Measurements from ENCODE around the gene STK10. TPM values are rescaled to one million over a fixed set of nuclear protein-coding genes. Genes with fewer than 3 reads are reported as not detected.
"Not testable (repeated sequence)": the region's sequence is repeated elsewhere in the genome, so short reads cannot be mapped to it uniquely, and the experiment has no call there.

STK10 gene
- total RNA-seq, 1 donor from 2014 or later = 41.9 TPM

DNA sequence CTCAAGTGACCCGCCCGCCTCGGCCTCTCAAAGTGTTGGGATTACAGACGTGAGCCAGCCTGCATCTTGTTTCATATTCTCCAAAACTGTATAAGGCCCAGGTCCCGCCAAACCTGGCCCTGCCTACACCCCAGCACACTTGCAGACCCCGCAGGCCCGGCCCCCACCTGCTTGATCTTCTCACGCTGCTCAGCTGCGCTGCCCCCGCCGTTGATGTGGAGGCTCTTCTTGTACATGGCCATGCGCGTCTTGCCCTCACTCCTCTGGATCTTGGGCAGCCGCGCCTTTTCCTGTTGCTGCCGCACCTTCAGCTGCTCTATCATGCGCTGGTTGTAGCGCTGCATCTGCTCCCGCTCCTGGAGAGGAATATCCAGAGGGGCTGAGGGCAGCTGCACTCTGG is 132.6 kb downstream of the STK10 start:
- DNase-seq (ENCODE audit: low spot score) = no peak

DNA sequence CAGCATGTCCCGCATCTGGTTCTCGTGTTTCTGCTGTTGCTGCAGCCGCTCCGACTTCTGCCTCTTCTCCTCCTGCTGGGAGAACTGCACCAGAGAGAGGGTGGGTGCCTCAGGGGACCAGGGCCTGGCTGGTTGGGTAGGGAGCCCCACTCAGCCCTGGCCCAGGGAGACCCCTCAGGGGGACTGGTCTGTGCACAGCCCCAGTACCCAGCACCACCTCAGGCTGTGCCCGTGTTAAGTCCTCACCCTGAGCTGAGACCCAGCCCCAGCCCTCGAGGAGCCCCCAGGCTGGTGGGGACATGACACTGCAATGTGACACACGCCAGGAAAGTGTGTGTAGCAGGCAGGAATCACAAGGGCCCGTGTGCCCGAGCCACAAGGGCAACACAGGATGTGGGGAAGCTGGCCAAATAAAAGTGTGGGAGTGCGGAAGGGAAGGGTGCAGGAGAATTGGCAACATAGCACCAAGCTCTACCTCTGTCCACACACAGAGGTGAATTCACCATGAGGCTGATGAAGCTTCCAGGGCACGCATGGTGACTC is 133.3 kb downstream of the STK10 start:
- DNase-seq (ENCODE audit: low spot score) = no peak

DNA sequence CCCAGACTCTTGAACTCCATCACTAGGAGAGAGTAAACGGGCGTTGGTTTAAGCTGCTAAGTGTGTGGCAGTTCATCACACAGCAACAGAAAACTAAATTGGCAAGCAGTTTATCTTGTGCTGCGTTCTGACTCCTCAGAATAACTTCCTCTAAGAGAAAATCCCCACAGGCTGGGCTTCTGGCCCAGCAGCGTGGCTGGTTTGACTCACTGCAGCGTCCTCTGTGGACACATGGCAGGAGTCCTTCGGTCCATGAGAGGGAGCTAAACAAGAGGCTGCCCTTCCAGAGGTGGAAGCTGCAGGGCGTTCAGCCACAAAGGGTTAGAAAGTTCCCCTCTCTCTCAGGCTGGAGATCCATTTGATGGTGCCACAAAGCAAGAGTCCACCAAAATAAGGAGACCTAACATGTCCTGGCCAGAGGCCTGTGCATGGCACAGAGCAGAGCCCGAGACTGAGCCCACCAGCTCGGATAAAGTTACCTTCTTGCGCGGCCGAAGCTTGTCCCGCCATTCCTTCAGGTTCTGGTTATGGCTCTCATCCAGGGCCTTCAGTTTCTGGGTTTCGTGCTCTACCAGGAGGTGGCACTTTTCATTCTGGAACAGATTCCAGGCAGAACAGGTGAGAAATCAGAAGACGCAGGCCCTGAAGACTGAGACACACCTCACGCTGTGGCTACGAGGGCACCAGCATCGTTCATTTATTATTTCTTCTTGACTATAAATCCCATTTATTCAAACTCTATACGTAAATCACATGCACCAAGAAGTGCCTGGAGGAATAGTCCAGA is 135.4 kb downstream of the STK10 start:
- no peak for DNase-seq (ENCODE audit: low spot score)

DNA sequence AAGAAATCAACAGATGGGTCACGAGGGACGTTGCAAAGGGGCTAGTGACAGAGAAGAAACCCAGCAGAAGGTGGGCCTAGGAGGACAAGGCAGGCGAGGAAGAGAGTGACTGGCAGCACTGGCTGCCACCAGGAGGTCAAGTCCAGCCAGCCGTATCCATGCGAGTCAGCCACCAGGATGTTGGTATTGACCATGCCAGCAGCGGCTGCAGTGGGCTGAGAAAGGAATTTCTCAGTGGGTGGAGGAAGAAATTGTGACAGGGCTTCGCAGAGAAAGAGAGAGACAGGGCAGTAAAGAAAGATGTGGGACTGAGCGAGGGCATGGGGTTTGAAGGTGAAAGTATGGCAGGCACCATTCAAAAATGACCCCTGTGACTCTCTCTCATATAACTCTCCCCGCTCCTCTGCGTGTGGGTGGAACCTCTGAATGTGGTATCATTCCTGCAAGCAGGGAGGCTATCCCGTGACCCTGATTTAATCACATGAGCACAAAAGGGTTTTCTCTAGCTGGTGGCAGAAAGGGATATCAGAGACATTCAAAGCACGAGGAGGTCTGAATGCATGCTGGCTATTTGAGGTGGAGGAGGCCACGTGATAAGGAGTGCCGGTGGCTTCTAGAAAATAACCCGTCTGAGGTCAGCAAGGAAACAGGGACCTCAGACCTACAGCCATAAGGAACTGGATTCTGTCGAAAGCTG is 136.2 kb downstream of the STK10 start:
- no peak for DNase-seq (ENCODE audit: low spot score)

DNA sequence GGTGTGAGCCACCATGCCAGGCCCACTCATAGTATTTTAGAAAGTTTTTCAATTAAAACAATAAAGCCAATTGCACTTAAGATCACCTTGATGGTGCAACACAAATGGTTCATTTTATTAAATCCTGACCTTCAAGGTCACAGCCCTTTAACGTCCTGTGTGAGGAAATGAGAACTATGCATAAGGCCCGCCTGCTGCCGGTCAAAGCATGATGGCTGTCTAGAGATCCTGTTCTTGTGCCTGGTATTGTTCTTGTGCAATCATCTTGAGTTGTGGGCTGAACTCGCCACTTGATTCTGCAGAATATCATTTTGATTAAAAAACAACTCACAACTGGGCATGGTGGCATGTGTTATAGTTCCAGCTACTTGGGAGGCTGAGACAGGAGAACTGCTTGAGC is 137.9 kb downstream of the STK10 start:
- no peak for DNase-seq (ENCODE audit: low spot score)

DNA sequence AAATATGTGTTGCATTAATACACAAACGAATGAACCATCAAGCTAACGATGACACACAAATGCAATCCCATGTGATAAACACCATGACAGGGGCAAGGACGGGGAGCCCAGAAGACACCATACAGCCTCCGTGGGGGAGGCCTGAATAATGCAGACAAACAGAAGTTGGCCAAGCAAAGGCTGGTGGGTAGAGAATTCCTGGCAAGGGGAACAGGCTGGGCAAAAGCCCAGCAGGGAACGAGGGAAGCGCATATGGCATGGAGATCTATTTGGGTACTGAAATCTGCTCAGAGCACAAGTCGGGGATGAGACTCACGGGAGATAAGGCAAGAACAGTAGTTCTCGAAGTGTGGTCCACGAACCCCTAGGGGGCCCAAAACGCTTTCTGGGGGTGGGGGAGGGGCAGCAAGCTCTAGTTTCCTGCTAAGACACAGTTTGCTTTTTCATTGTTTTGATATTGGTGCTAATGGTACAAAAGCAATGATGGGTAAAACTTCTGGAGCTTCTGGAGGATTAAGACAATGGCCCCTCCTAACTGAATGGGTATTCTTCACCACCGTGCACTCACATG is 138.7 kb downstream of the STK10 start:
- DNase-seq (ENCODE audit: low spot score) = no peak

DNA sequence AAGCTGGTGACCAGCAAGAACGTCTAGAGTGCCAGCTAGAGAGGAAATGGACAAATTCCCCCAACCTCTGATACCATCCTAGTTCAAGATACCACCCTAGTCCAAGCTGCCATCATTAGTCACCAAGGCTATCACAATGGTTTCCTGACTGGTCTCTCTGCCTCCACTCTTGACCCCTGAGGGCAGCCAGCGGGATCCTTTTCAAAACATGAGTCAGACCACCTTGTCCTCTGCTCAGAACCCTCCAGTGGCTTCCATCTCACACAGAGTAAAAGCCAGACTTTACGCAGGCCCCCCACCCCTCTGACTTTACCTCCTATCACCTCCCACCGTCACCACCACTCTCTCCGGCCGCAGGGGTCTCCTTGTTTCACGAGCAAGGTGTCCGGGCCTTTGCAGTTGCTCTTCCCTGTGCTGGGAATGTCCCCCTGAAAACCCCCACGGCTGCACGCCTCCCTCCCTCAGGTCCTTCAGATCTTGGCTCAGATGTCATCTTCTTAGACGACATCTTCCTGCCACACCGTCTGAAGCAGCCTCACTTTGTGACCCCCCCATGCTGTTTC is 139.4 kb downstream of the STK10 start:
- DNase-seq (ENCODE audit: low spot score) = no peak

DNA sequence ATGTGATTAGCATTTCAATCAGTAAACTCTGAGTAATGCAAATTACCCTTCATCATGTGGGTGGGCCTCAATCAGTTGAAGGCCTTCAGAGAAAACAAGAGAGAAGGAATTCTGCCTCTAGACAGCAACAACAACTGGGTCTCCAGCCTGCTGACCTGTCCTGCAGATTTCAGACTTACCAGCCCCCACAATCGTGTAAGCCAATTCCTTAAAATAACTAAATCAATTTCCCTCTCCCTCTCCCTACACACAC is 139.9 kb downstream of the STK10 start:
- DNase-seq (ENCODE audit: low spot score) = no peak

DNA sequence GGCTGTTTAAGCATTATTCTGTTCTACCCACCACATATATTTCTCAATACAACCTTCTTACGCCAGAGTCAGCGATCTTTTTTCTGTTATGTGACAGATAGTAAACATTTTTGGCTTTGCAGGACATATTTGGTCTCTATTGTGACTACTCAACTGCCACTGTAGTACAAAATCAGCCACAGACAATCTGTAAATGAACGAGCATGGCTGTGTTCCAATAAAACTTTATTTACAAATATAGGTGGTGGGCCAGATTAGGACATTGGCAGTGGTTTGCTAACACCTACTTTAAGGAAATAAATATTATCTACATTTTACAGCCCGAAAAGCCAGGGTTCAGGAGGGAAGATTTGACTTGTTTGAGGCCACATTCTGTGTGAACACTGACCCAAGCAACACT is 141.4 kb downstream of the STK10 start:
- DNase-seq (ENCODE audit: low spot score) = no peak

DNA sequence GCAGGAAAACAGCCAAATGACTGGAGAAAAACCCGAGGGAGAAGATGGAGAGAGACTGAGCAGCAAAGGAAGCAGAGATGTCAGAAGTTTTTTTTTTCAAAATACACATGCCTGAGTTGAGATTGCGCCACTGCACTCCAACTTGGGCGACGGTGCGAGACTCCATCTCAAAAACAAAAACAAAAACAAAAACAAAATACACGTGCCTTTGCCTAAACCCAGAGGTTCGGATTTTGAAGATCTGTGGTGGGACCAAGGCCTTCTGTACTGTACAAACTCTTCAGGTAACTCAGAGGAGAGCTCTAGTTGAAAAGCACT is 142.8 kb downstream of the STK10 start:
- DNase-seq (ENCODE audit: low spot score) = no peak

DNA sequence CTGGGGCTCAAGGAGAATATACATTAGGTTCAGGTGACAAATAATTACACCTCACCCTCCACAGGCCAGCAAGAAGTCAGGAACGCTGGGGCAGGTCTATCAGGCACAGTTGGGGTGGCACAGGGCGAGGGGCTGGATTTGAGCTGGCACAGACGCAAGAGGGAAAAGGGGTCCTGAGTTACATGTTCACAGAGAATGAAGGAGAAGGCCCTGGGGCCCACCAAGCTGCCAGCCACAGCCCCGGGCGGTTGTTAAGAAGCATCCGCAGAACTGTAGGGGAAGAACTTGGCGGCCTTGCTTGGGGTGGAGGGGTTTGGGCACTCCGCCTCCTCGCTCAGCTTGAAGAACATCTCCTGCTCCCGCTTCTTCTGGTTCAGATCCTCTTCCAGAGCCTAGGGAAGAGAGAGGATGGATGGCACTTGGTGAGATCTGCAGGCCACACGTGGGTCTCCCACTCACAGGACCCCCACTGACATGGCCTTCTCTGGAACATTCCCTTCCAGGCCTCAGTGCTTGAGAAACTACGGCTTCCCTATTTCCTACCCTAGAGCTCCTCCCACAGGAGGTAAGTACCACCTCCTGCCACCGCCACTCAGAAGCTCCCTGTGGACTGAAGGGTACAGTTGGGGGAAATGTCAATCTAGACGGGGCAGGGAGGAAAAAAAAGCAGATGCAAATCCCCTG is 143.3 kb downstream of the STK10 start:
- DNase-seq (ENCODE audit: low spot score) = no peak

DNA sequence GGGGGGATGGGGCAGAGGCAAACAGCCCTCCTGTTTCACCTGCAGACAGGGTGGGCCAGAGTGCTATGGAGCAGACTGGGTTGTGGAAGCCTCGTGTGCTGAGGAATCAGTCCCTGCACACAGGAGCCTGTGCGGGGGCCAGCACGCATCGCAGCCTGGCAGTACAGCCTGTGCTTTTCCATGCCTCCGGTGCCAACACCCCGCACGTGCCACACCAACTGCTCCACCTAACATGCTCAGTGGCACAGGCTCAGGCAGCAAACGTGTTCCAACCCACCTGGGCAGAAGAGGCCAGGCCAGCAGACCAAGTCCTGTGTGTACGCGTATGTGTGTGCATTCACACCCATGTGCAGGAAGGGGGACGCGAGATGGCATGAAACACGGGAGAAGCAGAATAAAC is 144.2 kb downstream of the STK10 start:
- DNase-seq (ENCODE audit: low spot score) = no peak

DNA sequence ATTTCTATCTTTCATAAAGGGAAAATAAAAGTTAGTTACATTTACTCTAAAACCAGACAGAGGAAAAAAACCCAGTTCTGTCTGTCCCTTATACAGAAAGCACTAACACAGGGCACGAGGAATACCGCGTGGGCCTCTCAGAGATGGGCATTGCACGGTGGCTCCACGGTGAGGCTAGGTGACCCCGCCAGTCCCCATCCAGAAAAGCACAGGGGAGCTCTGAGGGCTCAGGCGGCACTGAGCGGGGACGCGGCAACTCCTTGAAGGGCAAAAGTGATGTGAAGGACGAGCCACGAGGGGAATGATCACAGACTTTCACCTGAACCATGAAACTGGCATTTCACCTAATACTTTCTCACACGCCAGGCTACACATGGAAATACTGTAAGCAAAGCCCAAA is 145.8 kb downstream of the STK10 start:
- DNase-seq (ENCODE audit: low spot score) = no peak

DNA sequence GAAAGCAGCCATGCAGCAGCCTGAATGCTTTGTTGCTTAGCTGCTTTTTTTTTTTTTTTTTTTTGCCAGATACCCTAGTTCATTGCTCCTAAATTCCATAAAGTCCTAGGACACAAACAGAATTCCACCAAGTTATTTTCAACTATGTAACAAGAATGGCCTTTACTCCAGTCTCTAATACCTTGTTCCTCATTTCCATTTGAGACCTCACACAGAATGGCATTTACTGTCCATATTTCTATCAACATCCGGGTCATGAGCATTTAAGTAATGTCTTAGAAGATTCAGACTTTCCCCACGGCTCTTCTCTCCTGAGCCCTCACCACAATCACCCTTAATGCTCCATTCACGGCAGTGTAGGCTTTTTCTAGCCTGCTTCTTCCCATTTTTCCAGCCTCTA is 149.9 kb downstream of the STK10 start:
- DNase-seq (ENCODE audit: low spot score) = no peak

DNA sequence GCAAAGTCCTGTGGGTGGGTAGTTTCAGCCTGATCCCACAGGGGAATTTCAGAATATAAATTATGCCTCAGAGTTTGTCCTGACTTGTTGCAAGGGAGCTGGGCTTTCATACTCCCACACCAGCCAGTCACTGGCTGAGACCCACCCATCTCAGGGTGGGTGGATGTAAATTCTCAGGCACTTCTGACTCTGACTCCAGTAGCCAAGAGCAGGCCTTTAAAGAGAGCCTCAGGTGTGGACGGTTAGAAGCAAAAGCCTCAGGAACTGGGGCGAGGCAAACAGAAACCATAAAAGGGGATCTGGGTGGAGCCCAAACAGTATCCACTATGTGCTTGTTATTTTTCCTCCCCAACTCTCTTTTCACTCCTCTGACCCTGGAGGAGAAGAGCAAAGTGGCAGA is 153.0 kb downstream of the STK10 start:
- no peak for DNase-seq (ENCODE audit: low spot score)

DNA sequence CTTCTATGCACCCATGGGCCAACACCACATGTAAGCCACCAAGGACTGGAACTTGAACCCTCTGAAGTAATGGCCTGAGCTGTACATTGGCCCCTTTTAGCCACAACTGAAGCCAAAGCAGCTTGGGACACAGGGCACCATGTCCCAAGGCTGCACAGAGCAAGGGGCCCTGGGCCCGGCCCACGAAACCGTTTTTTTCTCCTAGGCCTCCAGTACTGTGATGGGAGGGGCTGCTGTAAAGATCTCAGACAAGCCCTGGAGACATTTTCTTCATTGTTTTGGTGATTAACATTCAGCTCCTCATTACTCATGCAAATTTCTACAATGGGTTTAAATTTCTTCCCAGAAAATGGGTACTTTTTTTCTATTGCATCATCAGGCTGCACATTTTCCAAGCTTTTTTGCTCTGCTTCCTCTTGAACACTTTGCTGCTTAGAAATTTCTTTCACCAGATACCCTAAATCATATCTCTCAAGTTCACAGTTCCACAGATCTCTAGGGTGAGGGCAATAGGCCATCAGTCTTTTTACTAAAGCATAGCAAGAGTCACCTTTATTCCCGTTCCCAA is 156.0 kb downstream of the STK10 start:
- no peak for DNase-seq (ENCODE audit: low spot score)

DNA sequence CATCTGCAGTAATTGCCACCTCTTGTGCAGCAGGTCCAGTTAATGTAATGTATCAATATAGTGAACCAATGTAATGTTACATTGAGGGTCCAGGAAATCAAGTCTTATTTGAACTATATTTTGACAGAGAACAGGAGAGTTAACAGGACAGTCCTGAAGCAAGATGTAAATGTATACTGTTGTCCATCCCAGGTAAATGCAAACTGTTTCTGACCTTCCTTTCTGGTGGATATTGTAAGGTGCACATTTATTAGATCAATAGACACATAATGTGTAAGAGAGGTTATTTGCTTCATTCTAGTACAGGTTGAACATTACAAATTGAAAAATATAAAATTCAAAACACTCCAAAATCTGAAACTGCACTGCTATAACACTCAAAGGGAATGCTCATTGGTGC is 158.1 kb downstream of the STK10 start:
- no peak for DNase-seq (ENCODE audit: low spot score)

DNA sequence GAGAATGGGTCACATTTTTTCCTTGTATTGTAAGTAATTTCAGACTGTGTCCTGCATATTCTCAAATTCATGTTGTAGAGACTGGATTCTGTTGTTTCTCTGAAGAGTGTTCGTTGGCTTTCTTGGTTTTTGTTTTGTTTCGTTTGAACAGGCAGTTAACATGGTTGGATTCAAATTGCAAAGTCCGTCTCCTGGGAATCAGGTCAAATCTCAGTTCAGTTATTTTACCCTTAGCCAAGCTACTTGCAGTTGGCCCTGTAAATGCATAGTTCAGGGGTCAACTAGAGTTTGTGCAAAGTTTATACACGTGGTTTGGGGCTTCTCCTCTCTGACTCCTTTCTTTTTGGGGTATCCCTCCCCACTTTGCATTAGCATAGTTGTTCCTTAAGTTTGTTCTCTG is 159.9 kb downstream of the STK10 start:
- DNase-seq (ENCODE audit: low spot score) = no peak

DNA sequence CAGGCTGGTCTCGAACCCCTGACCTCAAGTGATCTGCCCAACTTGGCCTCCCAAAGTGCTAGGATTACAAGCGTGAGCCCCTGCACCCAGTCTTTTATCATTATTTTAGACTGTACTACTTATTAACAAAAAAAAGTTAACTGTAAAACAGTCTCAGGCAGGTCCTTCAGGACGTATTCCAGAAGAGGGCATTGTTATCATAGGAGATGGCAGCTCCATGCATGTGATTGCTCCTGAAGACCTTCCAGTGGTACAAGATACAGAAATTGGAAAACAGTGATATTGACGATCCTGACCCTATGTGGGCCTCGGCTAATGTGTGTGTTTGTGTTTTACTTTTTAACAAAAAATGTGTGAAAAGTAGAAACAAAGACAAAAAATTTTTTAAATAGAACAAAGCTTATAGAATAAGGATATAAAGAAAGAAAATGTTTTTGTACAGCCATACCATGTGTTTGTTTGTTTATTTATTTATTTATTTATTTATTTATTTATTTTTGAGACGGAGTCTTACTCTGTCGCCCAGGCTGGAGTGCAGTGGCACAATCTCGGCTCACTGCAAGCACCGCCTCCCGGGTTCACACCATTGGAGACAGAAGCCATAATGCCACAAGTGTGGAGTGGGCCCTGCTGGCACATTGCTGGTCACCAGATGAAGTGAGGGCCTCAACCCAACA is 167.8 kb downstream of the STK10 start:
- DNase-seq (ENCODE audit: low spot score) = not testable (repeated sequence)

DNA sequence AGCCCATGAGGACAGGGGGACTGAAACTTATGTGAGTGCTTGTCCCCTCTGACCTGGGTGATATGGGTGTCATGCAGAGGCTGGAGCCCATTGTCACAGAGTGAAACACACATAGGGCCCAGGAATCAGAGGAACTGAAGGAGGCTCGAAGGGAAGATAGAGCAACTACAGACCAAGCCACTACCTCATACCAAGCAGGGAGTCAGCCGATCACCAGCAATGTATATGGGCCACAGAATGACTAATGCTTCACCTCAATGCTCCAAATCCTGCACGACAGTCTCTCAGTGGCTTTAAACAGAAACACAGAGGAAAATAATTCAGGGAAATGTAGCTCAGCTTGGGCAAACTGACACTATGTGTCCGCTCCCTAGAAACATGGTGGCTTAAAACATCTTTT is 172.7 kb downstream of the STK10 start:
- DNase-seq (ENCODE audit: low spot score) = no peak

DNA sequence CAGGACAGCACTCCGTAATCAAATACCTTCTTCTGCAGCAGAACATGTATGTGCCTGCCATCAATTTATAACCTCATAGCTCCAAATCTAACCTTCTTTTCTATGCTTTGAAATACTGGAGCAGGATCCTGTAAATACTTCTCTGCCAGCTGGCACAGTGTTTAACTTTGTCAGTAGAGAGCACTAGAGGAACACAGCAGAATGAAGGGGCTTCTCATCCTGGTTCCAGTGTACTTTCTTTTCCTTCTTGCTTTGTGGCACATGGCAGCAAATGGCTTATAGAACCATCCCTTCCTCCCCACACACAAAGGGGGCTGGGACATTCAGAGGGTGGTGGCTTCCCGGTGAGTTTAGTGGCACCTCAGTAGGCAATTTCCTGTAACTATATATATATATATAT is 177.7 kb downstream of the STK10 start:
- DNase-seq (ENCODE audit: low spot score) = no peak
